GM13977 (cell line): Measurements from ENCODE around the gene UBE2L3.

Experiments
- DNase-seq: peaks from one replicate; pipeline ENCODE4 v3.0.0; 2012; ENCODE audit warnings: low spot score
- CTCF ChIP-seq: IDR thresholded peaks from 2 replicates; pipeline ENCODE4 v1.5.1; 2012; ENCODE audit warnings: mild to moderate bottlenecking, control low read depth; ENCODE audit not compliant: insufficient read depth; ENCODE audit errors: extremely low read depth, missing control alignments
- in situ Hi-C: fragments of 300-500 bp; cut with MboI; formaldehyde crosslinking; loops from one replicate; pipeline ENCODE4 v1.12.0; 2022; ENCODE audit warnings: low sequenced_read_pairs, low pct_unique_long_range_greater_than_20kb, mixed read lengths, inconsistent platforms; ENCODE audit not compliant: unreplicated experiment

Gene UBE2L3

GRCh38 chr22:21669026-21669425 lies 101.5 kb downstream of the UBE2L3 start:
- in situ Hi-C loops: no loop called here
- DNase-seq: no peak
- no peak for TF ChIP-seq CTCF

GRCh38 chr22:21672107-21672629 lies 104.7 kb downstream of the UBE2L3 start:
- DNase-seq: no peak
- TF ChIP-seq CTCF: no peak
- in situ Hi-C loops: no loop called here
